NB4 (cell line): Measurements from ENCODE around the gene SMIM10L1.

Source experiments
- TF ChIP-seq, protein P1 (sequence below): IDR thresholded peaks from 2 replicates; pipeline ENCODE4 v1.6.1; 2011; ENCODE audit warnings: low read depth, low read length
- TF ChIP-seq, protein P2 (sequence below): IDR thresholded peaks from one replicate; pipeline ENCODE4 v1.5.1; 2012; ENCODE audit warnings: low read depth, low read length

DNA sequence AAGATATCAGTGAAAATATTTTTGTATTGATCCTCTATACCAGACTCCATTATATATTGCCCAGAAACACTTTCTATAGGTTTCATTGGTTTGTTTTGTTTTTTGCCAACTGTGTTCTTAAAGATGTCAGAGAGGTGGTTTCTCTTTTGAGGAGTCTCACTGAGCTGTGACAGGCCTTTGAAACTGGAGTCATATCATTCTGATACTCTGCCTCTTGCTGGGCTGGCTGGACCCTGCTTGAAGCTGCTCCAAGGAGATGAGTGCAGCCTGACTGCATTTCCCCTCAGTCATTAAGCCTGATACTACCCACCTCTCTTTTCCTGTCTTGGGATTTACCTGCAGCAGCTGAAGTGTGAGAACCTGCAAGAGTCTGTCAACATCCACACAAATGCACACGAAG lies 20.2 kb upstream of the SMIM10L1 start:
- TF ChIP-seq, protein P1, sequence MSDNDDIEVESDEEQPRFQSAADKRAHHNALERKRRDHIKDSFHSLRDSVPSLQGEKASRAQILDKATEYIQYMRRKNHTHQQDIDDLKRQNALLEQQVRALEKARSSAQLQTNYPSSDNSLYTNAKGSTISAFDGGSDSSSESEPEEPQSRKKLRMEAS = no peak
- TF ChIP-seq, protein P2, sequence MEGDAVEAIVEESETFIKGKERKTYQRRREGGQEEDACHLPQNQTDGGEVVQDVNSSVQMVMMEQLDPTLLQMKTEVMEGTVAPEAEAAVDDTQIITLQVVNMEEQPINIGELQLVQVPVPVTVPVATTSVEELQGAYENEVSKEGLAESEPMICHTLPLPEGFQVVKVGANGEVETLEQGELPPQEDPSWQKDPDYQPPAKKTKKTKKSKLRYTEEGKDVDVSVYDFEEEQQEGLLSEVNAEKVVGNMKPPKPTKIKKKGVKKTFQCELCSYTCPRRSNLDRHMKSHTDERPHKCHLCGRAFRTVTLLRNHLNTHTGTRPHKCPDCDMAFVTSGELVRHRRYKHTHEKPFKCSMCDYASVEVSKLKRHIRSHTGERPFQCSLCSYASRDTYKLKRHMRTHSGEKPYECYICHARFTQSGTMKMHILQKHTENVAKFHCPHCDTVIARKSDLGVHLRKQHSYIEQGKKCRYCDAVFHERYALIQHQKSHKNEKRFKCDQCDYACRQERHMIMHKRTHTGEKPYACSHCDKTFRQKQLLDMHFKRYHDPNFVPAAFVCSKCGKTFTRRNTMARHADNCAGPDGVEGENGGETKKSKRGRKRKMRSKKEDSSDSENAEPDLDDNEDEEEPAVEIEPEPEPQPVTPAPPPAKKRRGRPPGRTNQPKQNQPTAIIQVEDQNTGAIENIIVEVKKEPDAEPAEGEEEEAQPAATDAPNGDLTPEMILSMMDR = no peak
